B cell (primary cell): ENCODE results near the gene DHX57. TPM values are rescaled to one million over a fixed set of nuclear protein-coding genes. Genes with fewer than 3 reads are reported as not detected.

Source experiments
- ATAC-seq: fragments of 200-7000 bp; cut with Tn5 transposase; one replicate; pipeline ENCODE4 v1.10.0; 2021; ENCODE audit warnings: low read depth, mild to moderate bottlenecking, moderate number of reproducible peaks, moderate library complexity
- CTCF ChIA-PET: fragments of 350-600 bp; sonication (Branson Sonifier 250); formaldehyde crosslinking; loops from one replicate; lab custom pipeline; 2021; ENCODE audit warnings: antibody characterized with exemption, inconsistent platforms; lab: Charles Lee
- POLR2A ChIA-PET: fragments of 350-600 bp; sonication (Branson Sonifier 250); formaldehyde crosslinking; loops from one replicate; lab custom pipeline; 2021; ENCODE audit warnings: antibody characterized with exemption; lab: Charles Lee
- DNase-seq: peaks from one replicate; pipeline ENCODE4 v3.0.0; 2013
- H2AFZ ChIP-seq: 2 replicates; pipeline ENCODE4 v1.6.1; 2012; ENCODE audit warnings: mild to moderate bottlenecking, low read depth, low read length; ENCODE audit not compliant: insufficient read depth, poor library complexity, severe bottlenecking
- H3K27ac ChIP-seq, 2 donors: 1 replicate in 1 of 2; 2 replicates in 1 of 2; pipeline ENCODE4 v1.5.1; 2012 to 2013; ENCODE audit warnings: low read length in 2 of 2, mild to moderate bottlenecking in 2 of 2, moderate library complexity in 1 of 2
- H3K27me3 ChIP-seq, 4 experiments: fragments of 200-600 bp in 1 of 4; sonication (generic) in 1 of 4; replicated peaks in 1 of 4; 1 replicate in 2 of 4; 2 replicates in 2 of 4; pipeline versions ENCODE4 v1.6.1 to v1.7.0; 2013 to 2016; ENCODE audit warnings: low read length in 3 of 4, mild to moderate bottlenecking in 2 of 4, mixed read lengths in 1 of 4, moderate library complexity in 1 of 4; ENCODE audit not compliant: insufficient read depth in 4 of 4, control insufficient read depth in 3 of 4; ENCODE audit errors: control extremely low read depth in 1 of 4
- H3K36me3 ChIP-seq, 2 experiments: replicated peaks in 1 of 2; 1 replicate in 1 of 2; 2 replicates in 1 of 2; pipeline versions ENCODE4 v1.6.1 to v1.7.1; 2013; ENCODE audit warnings: low read length in 1 of 2; ENCODE audit not compliant: insufficient read depth in 2 of 2, control insufficient read depth in 1 of 2; ENCODE audit errors: control extremely low read depth in 1 of 2, extremely low read depth in 1 of 2
- H3K4me1 ChIP-seq, 2 donors: fragments of 200-600 bp in 1 of 2; sonication (generic) in 1 of 2; 1 replicate in 1 of 2; 2 replicates in 1 of 2; pipeline versions ENCODE4 v1.5.1 to v1.6.1; 2013 to 2017; ENCODE audit warnings: low read length in 2 of 2; ENCODE audit not compliant: control insufficient read depth in 2 of 2, insufficient read depth in 2 of 2
- H3K4me2 ChIP-seq: replicated peaks from 2 replicates; pipeline ENCODE3; 2012; ENCODE audit warnings: mild to moderate bottlenecking, low read depth, low read length; ENCODE audit not compliant: poor library complexity, severe bottlenecking
- H3K4me3 ChIP-seq, 5 experiments: fragments of 200-600 bp in 1 of 5; sonication (generic) in 1 of 5; 1 replicate in 3 of 5; 2 replicates in 2 of 5; pipeline versions ENCODE4 v1.5.1 to v1.7.0; 2011 to 2016; ENCODE audit warnings: low read length in 4 of 5, mild to moderate bottlenecking in 4 of 5, low read depth in 2 of 5, control low read depth in 1 of 5, moderate library complexity in 1 of 5; ENCODE audit not compliant: insufficient read depth in 1 of 5; ENCODE audit errors: control extremely low read depth in 1 of 5, extremely low read depth in 1 of 5
- H3K79me2 ChIP-seq: fragments of 200-600 bp; sonication (generic); one replicate; pipeline ENCODE4 v1.6.0; 2016; ENCODE audit warnings: low read length; ENCODE audit not compliant: control insufficient read depth, insufficient read depth
- H3K9ac ChIP-seq: fragments of 200-600 bp; sonication (generic); 2 replicates; pipeline ENCODE4 v1.6.1; 2017; ENCODE audit warnings: mild to moderate bottlenecking, low read length, moderate library complexity
- H3K9me3 ChIP-seq, 3 donors: one replicate each; pipeline versions ENCODE4 v1.6.1 to v1.7.1; 2013; ENCODE audit warnings: low read length in 2 of 3; ENCODE audit not compliant: control insufficient read depth in 2 of 3, insufficient read depth in 1 of 3; ENCODE audit errors: control extremely low read depth in 1 of 3
- H4K20me1 ChIP-seq: 2 replicates; pipeline ENCODE4 v1.6.0; 2012; ENCODE audit warnings: mild to moderate bottlenecking, low read length; ENCODE audit not compliant: insufficient read depth, control insufficient read depth, poor library complexity, severe bottlenecking
- H3K27ac Mint-ChIP-seq: one replicate; pipeline ENCODE4 v1.8.0; 2021; ENCODE audit warnings: mixed read lengths
- H3K27me3 Mint-ChIP-seq: one replicate; pipeline ENCODE4 v1.8.0; 2021; ENCODE audit warnings: mixed read lengths
- H3K4me1 Mint-ChIP-seq: one replicate; pipeline ENCODE4 v1.8.0; 2021; ENCODE audit warnings: mixed read lengths
- H3K4me3 Mint-ChIP-seq: one replicate; pipeline ENCODE4 v1.8.0; 2021; ENCODE audit warnings: mixed read lengths
- H3K9me3 Mint-ChIP-seq: one replicate; pipeline ENCODE4 v1.8.0; 2022; ENCODE audit warnings: mixed read lengths; ENCODE audit not compliant: insufficient read depth
- EZH2 ChIP-seq: IDR thresholded peaks from 2 replicates; pipeline ENCODE4 v1.6.1; 2012; ENCODE audit warnings: borderline replicate concordance, low read depth, mild to moderate bottlenecking, moderate library complexity, low read length; ENCODE audit not compliant: insufficient read depth, poor library complexity, severe bottlenecking
- WGBS: methylation state at CpG from one replicate; pipeline ENCODE4 v1.1.5; 2013; ENCODE audit warnings: missing lambda C conversion rate; ENCODE audit not compliant: insufficient coverage; 5-methylcytosine and 5-hydroxymethylcytosine counted together
- intact Hi-C: fragments of 100-400 bp; cut with micrococcal nuclease; formaldehyde crosslinking; loops from one replicate; pipeline ENCODE4 v1.10.0; 2022
- polyA plus RNA-seq: library from polyadenylated mRNA; depleted of rRNA; stranded (reverse); fragments of >200 nt; gene quantifications from 2 replicates; pipeline ENCODE4 v1.2.3, GENCODE V29; 2012
- total RNA-seq, 2 donors: library from RNA; stranded (reverse); fragments of 120-200 nt in 1 of 2; gene quantifications; 1 replicate in 1 of 2; 2 replicates in 1 of 2; pipeline versions ENCODE4 v1.2.3 to v1.2.4, GENCODE V29; 2013 to 2022
- TF ChIP-seq, protein P1 (sequence below): fragments of 200-600 bp; IDR thresholded peaks from one replicate; pipeline ENCODE4 v1.8.0; 2022; ENCODE audit warnings: antibody characterized with exemption, mild to moderate bottlenecking

Gene DHX57
- total and polyA plus RNA-seq, 2 donors (not counting 1 experiment from before 2014, with no cell fraction given) = 7.7 to 25.0 TPM

- H3K27me3 ChIP-seq = no peaks in the 10 kb centered on the region
- no peak overlapping the region for H3K27ac ChIP-seq
- H3K4me2 ChIP-seq = no peak overlapping the region
- H2AFZ ChIP-seq = no peak overlapping the region
- POLR2A ChIA-PET = no interaction called here
- H3K9ac ChIP-seq = no peak overlapping the region
- WGBS = no CpG with 5 or more reads among the region's 5 CpGs
- intact Hi-C loops = no loop called here
- no peaks in the 10 kb centered on the region for H3K79me2 ChIP-seq
- H3K9me3 Mint-ChIP-seq = peaks cover 4% of the 10 kb centered on the region
- no peak for DNase-seq
- H3K4me3 ChIP-seq = no peak overlapping the region
- no peak for ATAC-seq
- no peaks in the 10 kb centered on the region for H3K9me3 ChIP-seq
- CTCF ChIA-PET = no interaction called here
- H3K27me3 Mint-ChIP-seq = no peaks in the 10 kb centered on the region
- no peak for TF ChIP-seq EZH2
- TF ChIP-seq, protein P1, sequence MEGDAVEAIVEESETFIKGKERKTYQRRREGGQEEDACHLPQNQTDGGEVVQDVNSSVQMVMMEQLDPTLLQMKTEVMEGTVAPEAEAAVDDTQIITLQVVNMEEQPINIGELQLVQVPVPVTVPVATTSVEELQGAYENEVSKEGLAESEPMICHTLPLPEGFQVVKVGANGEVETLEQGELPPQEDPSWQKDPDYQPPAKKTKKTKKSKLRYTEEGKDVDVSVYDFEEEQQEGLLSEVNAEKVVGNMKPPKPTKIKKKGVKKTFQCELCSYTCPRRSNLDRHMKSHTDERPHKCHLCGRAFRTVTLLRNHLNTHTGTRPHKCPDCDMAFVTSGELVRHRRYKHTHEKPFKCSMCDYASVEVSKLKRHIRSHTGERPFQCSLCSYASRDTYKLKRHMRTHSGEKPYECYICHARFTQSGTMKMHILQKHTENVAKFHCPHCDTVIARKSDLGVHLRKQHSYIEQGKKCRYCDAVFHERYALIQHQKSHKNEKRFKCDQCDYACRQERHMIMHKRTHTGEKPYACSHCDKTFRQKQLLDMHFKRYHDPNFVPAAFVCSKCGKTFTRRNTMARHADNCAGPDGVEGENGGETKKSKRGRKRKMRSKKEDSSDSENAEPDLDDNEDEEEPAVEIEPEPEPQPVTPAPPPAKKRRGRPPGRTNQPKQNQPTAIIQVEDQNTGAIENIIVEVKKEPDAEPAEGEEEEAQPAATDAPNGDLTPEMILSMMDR = no peak
- H3K4me1 Mint-ChIP-seq = no peaks in the 10 kb centered on the region
- H3K36me3 ChIP-seq = peaks cover 5 to 30% of the 10 kb centered on the region in 2 experiments
- H3K27ac Mint-ChIP-seq = no peak overlapping the region
- H4K20me1 ChIP-seq = no peaks in the 10 kb centered on the region
- H3K4me1 ChIP-seq = no peaks in the 10 kb centered on the region
- no peak overlapping the region for H3K4me3 Mint-ChIP-seq
Measured at GRCh38 chr2:38823386-38823785, 52.3 kb downstream of the DHX57 start.

DNA sequence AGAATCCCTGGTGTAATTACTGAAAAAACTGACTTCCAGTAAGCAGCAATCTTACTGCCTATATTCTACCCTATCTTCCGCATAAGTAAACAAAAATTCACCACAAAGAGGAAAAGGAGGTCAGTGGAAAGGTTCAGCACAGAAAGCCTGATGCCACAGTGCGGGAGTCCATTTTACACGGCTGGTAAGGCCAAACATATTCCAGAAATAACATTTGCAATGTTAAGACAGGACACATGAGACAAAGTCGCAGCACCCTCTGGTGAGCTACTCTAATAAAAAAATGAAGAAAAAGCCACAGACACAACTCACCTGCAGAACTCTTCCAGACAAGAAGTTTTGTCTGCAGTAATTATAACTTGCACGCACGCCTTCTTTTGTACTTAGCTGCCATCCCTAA, 57.2 kb downstream of the DHX57 start:
- no peak overlapping the region for H2AFZ ChIP-seq
- no peak for DNase-seq
- no peaks in the 10 kb centered on the region for H3K27me3 ChIP-seq
- intact Hi-C loops = no loop called here
- H3K79me2 ChIP-seq = no peaks in the 10 kb centered on the region
- TF ChIP-seq, protein P1 = no peak
- no peak for TF ChIP-seq EZH2
- Mint-ChIP-seq H3K27me3 (no peaks in the 10 kb centered on the region), H3K4me1 (no peaks in the 10 kb centered on the region), H3K9me3 (no peaks in the 10 kb centered on the region), H3K27ac (no peak overlapping the region), H3K4me3 (no peak overlapping the region)
- ChIA-PET CTCF (interaction anchor here (1.2 to 1.4 kb wide), 2 partner anchors 13 to 239 kb away, joined by 3 to 4 read pairs; no protein-coding TSS in a partner anchor), POLR2A (no interaction called here)
- ATAC-seq = no peak
- H3K27ac ChIP-seq = no peak overlapping the region
- H3K4me1 ChIP-seq = no peaks in the 10 kb centered on the region
- H4K20me1 ChIP-seq = no peaks in the 10 kb centered on the region
- peaks cover 4 to 22% of the 10 kb centered on the region in 2 experiments for H3K36me3 ChIP-seq
- no peak overlapping the region for H3K9ac ChIP-seq
- H3K4me3 ChIP-seq = no peak overlapping the region
- no peak overlapping the region for H3K4me2 ChIP-seq
- WGBS = 100% methylated on average over 2 of the region's 6 CpGs
- no peaks in the 10 kb centered on the region for H3K9me3 ChIP-seq
